ENCODE data around the gene NEK7.

NEK7 gene

GRCh38 chr1:198123133-198123532 is 33.7 kb upstream of the NEK7 start:
- peaks cover 0 to 8% of the 10 kb centered on the region in 2 experiments for H3K4me1 ChIP-seq (ENCODE audit: control insufficient read depth in 1 of 2, insufficient read depth in 2 of 2, low read length in 2 of 2)
- WGBS (ENCODE audit: extremely low coverage, insufficient coverage, insufficient read length): no CpG with 5 or more reads among the region's 2 CpGs
- no peak overlapping the region for H2BK120ac ChIP-seq (ENCODE audit: insufficient read depth, low read length, poor library complexity)
- no peak overlapping the region for H3K23ac ChIP-seq (ENCODE audit: low read length)
- no peaks in the 10 kb centered on the region for H3K36me3 ChIP-seq (ENCODE audit: control insufficient read depth in 1 of 2, insufficient read depth in 2 of 2, low read length in 2 of 2)
- no peak overlapping the region for H4K91ac ChIP-seq (ENCODE audit: low read depth, low read length)
- no peak overlapping the region for H4K8ac ChIP-seq (ENCODE audit: low read depth, low read length)
- no peak overlapping the region for H3K27ac ChIP-seq (ENCODE audit: low read depth, low read length)
- no peak overlapping the region for H3K4me3 ChIP-seq (ENCODE audit: low read depth, low read length)
- no peaks in the 10 kb centered on the region for H3K79me2 ChIP-seq (ENCODE audit: control insufficient read depth, insufficient read depth, low read length, poor library complexity)
- H3K79me1 ChIP-seq (ENCODE audit: low read length): peaks cover 4% of the 10 kb centered on the region
- H3K9ac ChIP-seq (ENCODE audit: low read length): no peak overlapping the region
- H3K4ac ChIP-seq (ENCODE audit: low read depth, low read length): no peak overlapping the region
- H2BK5ac ChIP-seq (ENCODE audit: low read depth, low read length, poor library complexity): no peak overlapping the region
- no peaks in the 10 kb centered on the region for H3K9me3 ChIP-seq (ENCODE audit: insufficient read depth, low read depth, low read length)
- H3K27me3 ChIP-seq (ENCODE audit: insufficient read depth, low read length): no peaks in the 10 kb centered on the region
- no peak overlapping the region for H2BK12ac ChIP-seq (ENCODE audit: low read length)
- no peak overlapping the region for H3K4me2 ChIP-seq (ENCODE audit: low read length)
- DNase-seq: peak in 1 of 2 donors; percentile 58
- H3K18ac ChIP-seq (ENCODE audit: low read length): no peak overlapping the region
- no peak overlapping the region for H2AK5ac ChIP-seq (ENCODE audit: low read length)
- H4K12ac ChIP-seq (ENCODE audit: low read depth, low read length): no peak overlapping the region
- H2AFZ ChIP-seq (ENCODE audit: insufficient read depth, low read length, poor library complexity): no peak overlapping the region
- no peak overlapping the region for H3K14ac ChIP-seq (ENCODE audit: low read length)

- H3K79me2 ChIP-seq (ENCODE audit: control insufficient read depth, insufficient read depth, low read length, poor library complexity): no peaks in the 10 kb centered on the region
- WGBS (ENCODE audit: extremely low coverage, insufficient coverage, insufficient read length): 100% methylated on average over 1 of the region's 1 CpG
- H2AFZ ChIP-seq (ENCODE audit: insufficient read depth, low read length, poor library complexity): no peak overlapping the region
- no peak overlapping the region for H3K18ac ChIP-seq (ENCODE audit: low read length)
- H3K27me3 ChIP-seq (ENCODE audit: insufficient read depth, low read length): no peaks in the 10 kb centered on the region
- H3K23ac ChIP-seq (ENCODE audit: low read length): no peak overlapping the region
- no peak overlapping the region for H2BK12ac ChIP-seq (ENCODE audit: low read length)
- no peak overlapping the region for H2BK120ac ChIP-seq (ENCODE audit: insufficient read depth, low read length, poor library complexity)
- H3K4me3 ChIP-seq (ENCODE audit: low read depth, low read length): no peak overlapping the region
- H4K8ac ChIP-seq (ENCODE audit: low read depth, low read length): no peak overlapping the region
- peaks cover 4% of the 10 kb centered on the region for H3K79me1 ChIP-seq (ENCODE audit: low read length)
- no peaks in the 10 kb centered on the region for H3K36me3 ChIP-seq (ENCODE audit: control insufficient read depth in 1 of 2, insufficient read depth in 2 of 2, low read length in 2 of 2)
- H4K12ac ChIP-seq (ENCODE audit: low read depth, low read length): no peak overlapping the region
- no peak overlapping the region for H3K4me2 ChIP-seq (ENCODE audit: low read length)
- H3K4me1 ChIP-seq (ENCODE audit: control insufficient read depth in 1 of 2, insufficient read depth in 2 of 2, low read length in 2 of 2): peaks cover 0 to 8% of the 10 kb centered on the region in 2 experiments
- H3K9ac ChIP-seq (ENCODE audit: low read length): no peak overlapping the region
- no peak overlapping the region for H2BK5ac ChIP-seq (ENCODE audit: low read depth, low read length, poor library complexity)
- DNase-seq: no peak
- no peaks in the 10 kb centered on the region for H3K9me3 ChIP-seq (ENCODE audit: insufficient read depth, low read depth, low read length)
- H3K14ac ChIP-seq (ENCODE audit: low read length): no peak overlapping the region
- no peak overlapping the region for H3K27ac ChIP-seq (ENCODE audit: low read depth, low read length)
- H4K91ac ChIP-seq (ENCODE audit: low read depth, low read length): no peak overlapping the region
- H2AK5ac ChIP-seq (ENCODE audit: low read length): no peak overlapping the region
- H3K4ac ChIP-seq (ENCODE audit: low read depth, low read length): no peak overlapping the region
These were observed 32.1 kb upstream of the NEK7 start for GRCh38 chr1:198124673-198125072.

GRCh38 chr1:198125995-198126735 is 30.6 kb upstream of the NEK7 start:
- H4K12ac ChIP-seq (ENCODE audit: low read depth, low read length): no peak overlapping the region
- H3K79me1 ChIP-seq (ENCODE audit: low read length): peaks cover 4% of the 10 kb centered on the region
- no peak overlapping the region for H3K18ac ChIP-seq (ENCODE audit: low read length)
- H2BK120ac ChIP-seq (ENCODE audit: insufficient read depth, low read length, poor library complexity): no peak overlapping the region
- peaks cover 0 to 5% of the 10 kb centered on the region in 2 experiments for H3K4me1 ChIP-seq (ENCODE audit: control insufficient read depth in 1 of 2, insufficient read depth in 2 of 2, low read length in 2 of 2)
- H3K9ac ChIP-seq (ENCODE audit: low read length): no peak overlapping the region
- no CpG with 5 or more reads among the region's 1 CpG for WGBS (ENCODE audit: extremely low coverage, insufficient coverage, insufficient read length)
- no peak overlapping the region for H2BK5ac ChIP-seq (ENCODE audit: low read depth, low read length, poor library complexity)
- no peak overlapping the region for H3K27ac ChIP-seq (ENCODE audit: low read depth, low read length)
- H3K79me2 ChIP-seq (ENCODE audit: control insufficient read depth, insufficient read depth, low read length, poor library complexity): no peaks in the 10 kb centered on the region
- no peaks in the 10 kb centered on the region for H3K36me3 ChIP-seq (ENCODE audit: control insufficient read depth in 1 of 2, insufficient read depth in 2 of 2, low read length in 2 of 2)
- no peak overlapping the region for H3K4ac ChIP-seq (ENCODE audit: low read depth, low read length)
- no peak overlapping the region for H2AK5ac ChIP-seq (ENCODE audit: low read length)
- no peak overlapping the region for H3K4me2 ChIP-seq (ENCODE audit: low read length)
- H2BK12ac ChIP-seq (ENCODE audit: low read length): no peak overlapping the region
- no peak overlapping the region for H3K14ac ChIP-seq (ENCODE audit: low read length)
- H3K9me3 ChIP-seq (ENCODE audit: insufficient read depth, low read depth, low read length): no peaks in the 10 kb centered on the region
- no peak overlapping the region for H2AFZ ChIP-seq (ENCODE audit: insufficient read depth, low read length, poor library complexity)
- no peak overlapping the region for H4K8ac ChIP-seq (ENCODE audit: low read depth, low read length)
- H3K23ac ChIP-seq (ENCODE audit: low read length): no peak overlapping the region
- DNase-seq: peak in 1 of 2 donors; percentile 69
- H3K4me3 ChIP-seq (ENCODE audit: low read depth, low read length): no peak overlapping the region
- no peaks in the 10 kb centered on the region for H3K27me3 ChIP-seq (ENCODE audit: insufficient read depth, low read length)
- no peak overlapping the region for H4K91ac ChIP-seq (ENCODE audit: low read depth, low read length)

DNA sequence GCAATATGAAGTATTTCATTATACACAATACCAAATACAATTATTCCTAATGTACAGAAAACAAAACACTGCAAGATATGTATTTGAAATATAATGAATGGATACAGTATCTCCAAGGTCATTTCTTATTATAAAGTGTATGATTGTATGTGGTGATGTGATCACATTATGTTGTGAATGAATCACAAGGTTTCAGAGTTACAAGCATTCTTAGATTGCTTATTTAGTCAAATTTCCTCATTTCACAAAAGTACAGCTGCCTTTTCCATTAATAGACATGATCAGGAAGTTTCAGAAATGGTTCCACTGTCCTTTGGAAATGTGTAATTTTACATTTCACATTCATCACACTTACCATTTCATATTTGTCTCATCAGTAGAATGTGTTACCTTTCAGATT is 28.3 kb upstream of the NEK7 start:
- H3K14ac ChIP-seq (ENCODE audit: low read length): no peak overlapping the region
- H2BK120ac ChIP-seq (ENCODE audit: insufficient read depth, low read length, poor library complexity): no peak overlapping the region
- H3K23ac ChIP-seq (ENCODE audit: low read length): no peak overlapping the region
- no peak overlapping the region for H2AK5ac ChIP-seq (ENCODE audit: low read length)
- H2BK5ac ChIP-seq (ENCODE audit: low read depth, low read length, poor library complexity): no peak overlapping the region
- H3K79me1 ChIP-seq (ENCODE audit: low read length): no peaks in the 10 kb centered on the region
- H3K36me3 ChIP-seq (ENCODE audit: control insufficient read depth in 1 of 2, insufficient read depth in 2 of 2, low read length in 2 of 2): no peaks in the 10 kb centered on the region
- H4K8ac ChIP-seq (ENCODE audit: low read depth, low read length): no peak overlapping the region
- H3K27me3 ChIP-seq (ENCODE audit: insufficient read depth, low read length): no peaks in the 10 kb centered on the region
- no peaks in the 10 kb centered on the region for H3K9me3 ChIP-seq (ENCODE audit: insufficient read depth, low read depth, low read length)
- H4K91ac ChIP-seq (ENCODE audit: low read depth, low read length): no peak overlapping the region
- no peaks in the 10 kb centered on the region for H3K79me2 ChIP-seq (ENCODE audit: control insufficient read depth, insufficient read depth, low read length, poor library complexity)
- H3K4me2 ChIP-seq (ENCODE audit: low read length): no peak overlapping the region
- no peak overlapping the region for H3K4ac ChIP-seq (ENCODE audit: low read depth, low read length)
- H3K9ac ChIP-seq (ENCODE audit: low read length): no peak overlapping the region
- no peak for DNase-seq
- H3K18ac ChIP-seq (ENCODE audit: low read length): no peak overlapping the region
- H4K12ac ChIP-seq (ENCODE audit: low read depth, low read length): no peak overlapping the region
- peaks cover 0 to 3% of the 10 kb centered on the region in 2 experiments for H3K4me1 ChIP-seq (ENCODE audit: control insufficient read depth in 1 of 2, insufficient read depth in 2 of 2, low read length in 2 of 2)
- H3K4me3 ChIP-seq (ENCODE audit: low read depth, low read length): no peak overlapping the region
- no peak overlapping the region for H3K27ac ChIP-seq (ENCODE audit: low read depth, low read length)
- no peak overlapping the region for H2AFZ ChIP-seq (ENCODE audit: insufficient read depth, low read length, poor library complexity)
- no peak overlapping the region for H2BK12ac ChIP-seq (ENCODE audit: low read length)
